Brain pericyte (primary cell): ENCODE measurements around the gene WDR7.
A peak's percentile ranks its signal among the peaks of the same experiment; 100 is the strongest.
"Not testable (repeated sequence)": the region's sequence is repeated elsewhere in the genome, so short reads cannot be mapped to it uniquely, and the experiment has no call there.

Source experiments
- DNase-seq: peaks from one replicate; pipeline ENCODE4 v3.0.0-alpha.2; 2012; ENCODE audit warnings: low read depth, low spot score

WDR7 gene

GRCh38 chr18:56654280-56654679 is 3.1 kb downstream of the WDR7 start:
- not testable (repeated sequence) for DNase-seq

GRCh38 chr18:56658261-56658660 is 7.1 kb downstream of the WDR7 start:
- DNase-seq, result no peak

- no peak for DNase-seq
Measured at GRCh38 chr18:56659111-56659510, 8.0 kb downstream of the WDR7 start.

GRCh38 chr18:56660655-56661054 is 9.5 kb downstream of the WDR7 start:
- no peak for DNase-seq

GRCh38 chr18:56661360-56662062 is 10.4 kb downstream of the WDR7 start:
- DNase-seq, result no peak

- DNase-seq, result no peak
Measured at GRCh38 chr18:56662063-56662408, 10.9 kb downstream of the WDR7 start.

- DNase-seq, result no peak
Measured at GRCh38 chr18:56662502-56662901, 11.3 kb downstream of the WDR7 start.

- no peak for DNase-seq
Measured at GRCh38 chr18:56662902-56663301, 11.7 kb downstream of the WDR7 start.

GRCh38 chr18:56672391-56672790 is 21.2 kb downstream of the WDR7 start:
- no peak for DNase-seq

GRCh38 chr18:56672981-56673380 is 21.8 kb downstream of the WDR7 start:
- no peak for DNase-seq

- no peak for DNase-seq
Measured at GRCh38 chr18:56676639-56677038, 25.5 kb downstream of the WDR7 start.

GRCh38 chr18:56678836-56679565 is 27.8 kb downstream of the WDR7 start:
- DNase-seq, result no peak

GRCh38 chr18:56684277-56684676 is 33.1 kb downstream of the WDR7 start:
- no peak for DNase-seq

GRCh38 chr18:56691530-56691929 is 40.4 kb downstream of the WDR7 start:
- no peak for DNase-seq

- no peak for DNase-seq
Measured at GRCh38 chr18:56696966-56697365, 45.8 kb downstream of the WDR7 start.

GRCh38 chr18:56702946-56703345 is 51.8 kb downstream of the WDR7 start:
- no peak for DNase-seq

GRCh38 chr18:56709463-56709862 is 58.3 kb downstream of the WDR7 start:
- DNase-seq, result peak; percentile 30

- DNase-seq, result no peak
Measured at GRCh38 chr18:56711708-56712445, 60.7 kb downstream of the WDR7 start.

- DNase-seq, result no peak
Measured at GRCh38 chr18:56712761-56713160, 61.6 kb downstream of the WDR7 start.

- no peak for DNase-seq
Measured at GRCh38 chr18:56715121-56715520, 64.0 kb downstream of the WDR7 start.

- DNase-seq, result no peak
Measured at GRCh38 chr18:56716692-56717146, 65.6 kb downstream of the WDR7 start.

GRCh38 chr18:56721031-56721430 is 69.9 kb downstream of the WDR7 start:
- DNase-seq, result no peak

- DNase-seq, result no peak
Measured at GRCh38 chr18:56721491-56721890, 70.3 kb downstream of the WDR7 start.
